Gastroesophageal sphincter (tissue), 3 donors: ENCODE measurements around the gene ABTB2.

Experiments
- EP300 ChIP-seq: sonication (generic); formaldehyde crosslinking; IDR thresholded peaks from one replicate; pipeline ENCODE4 v1.6.1; 2017; ENCODE audit warnings: antibody characterized with exemption, mild to moderate bottlenecking
- POLR2A ChIP-seq, 2 donors: fragments of 450-650 bp; IDR thresholded peaks; one replicate each; pipeline ENCODE4 v1.6.1; 2017; ENCODE audit warnings: antibody characterized with exemption in 2 of 2, mild to moderate bottlenecking in 2 of 2, moderate library complexity in 1 of 2
- POLR2AphosphoS5 ChIP-seq: sonication (generic); formaldehyde crosslinking; IDR thresholded peaks from one replicate; pipeline ENCODE4 v1.6.1; 2017; ENCODE audit warnings: antibody characterized with exemption
- TF ChIP-seq, protein P1 (sequence below), 4 experiments: fragments of 200-600 bp in 2 of 4; fragments of 450-650 bp in 2 of 4; sonication (generic) in 1 of 4; IDR thresholded peaks; one replicate each; pipeline ENCODE4 v1.5.1; 2017 to 2019; ENCODE audit warnings: antibody characterized with exemption in 4 of 4, mild to moderate bottlenecking in 2 of 4, moderate library complexity in 2 of 4

GRCh38 chr11:34126959-34127848, 230.6 kb downstream of the ABTB2 start:
- TF ChIP-seq EP300 (no peak), POLR2A (IDR thresholded peaks at IDR 0.05) (no peak), POLR2AphosphoS5 (no peak)
- TF ChIP-seq, protein P1, sequence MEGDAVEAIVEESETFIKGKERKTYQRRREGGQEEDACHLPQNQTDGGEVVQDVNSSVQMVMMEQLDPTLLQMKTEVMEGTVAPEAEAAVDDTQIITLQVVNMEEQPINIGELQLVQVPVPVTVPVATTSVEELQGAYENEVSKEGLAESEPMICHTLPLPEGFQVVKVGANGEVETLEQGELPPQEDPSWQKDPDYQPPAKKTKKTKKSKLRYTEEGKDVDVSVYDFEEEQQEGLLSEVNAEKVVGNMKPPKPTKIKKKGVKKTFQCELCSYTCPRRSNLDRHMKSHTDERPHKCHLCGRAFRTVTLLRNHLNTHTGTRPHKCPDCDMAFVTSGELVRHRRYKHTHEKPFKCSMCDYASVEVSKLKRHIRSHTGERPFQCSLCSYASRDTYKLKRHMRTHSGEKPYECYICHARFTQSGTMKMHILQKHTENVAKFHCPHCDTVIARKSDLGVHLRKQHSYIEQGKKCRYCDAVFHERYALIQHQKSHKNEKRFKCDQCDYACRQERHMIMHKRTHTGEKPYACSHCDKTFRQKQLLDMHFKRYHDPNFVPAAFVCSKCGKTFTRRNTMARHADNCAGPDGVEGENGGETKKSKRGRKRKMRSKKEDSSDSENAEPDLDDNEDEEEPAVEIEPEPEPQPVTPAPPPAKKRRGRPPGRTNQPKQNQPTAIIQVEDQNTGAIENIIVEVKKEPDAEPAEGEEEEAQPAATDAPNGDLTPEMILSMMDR (IDR thresholded peaks at IDR 0.05), result no peak
